K562 (cell line): ENCODE measurements around the gene MLIP. TPM values are rescaled to one million over a fixed set of nuclear protein-coding genes. Genes with fewer than 3 reads are reported as not detected.

Source experiments
- ATAC-seq: fragments of 200-7000 bp; cut with Tn5 transposase; 3 replicates; pipeline ENCODE4 v1.9.1; 2020; ENCODE audit warnings: moderate library complexity
- BruUV-seq: library from RNA; stranded (reverse); fragments of 400-500 nt; replicated peaks from 2 replicates; lab custom pipeline; 2021; lab: Mats Ljungman, UMichigan
- CTCF ChIA-PET: fragments of 300-600 bp; formaldehyde crosslinking; extraction: SDS; loops from one replicate; lab custom pipeline; 2021; ENCODE audit warnings: low intra/inter-chr PET ratio; lab: Yijun Ruan, JAX
- POLR2A ChIA-PET: fragments of 300-600, 350-650 bp; sonication (Branson Sonifier 250); formaldehyde crosslinking; extraction: SDS; loops from one replicate; lab custom pipeline; 2021; ENCODE audit warnings: antibody characterized with exemption, inconsistent platforms; lab: Yijun Ruan, JAX
- DNase-seq, 4 experiments: peaks; one replicate each; pipeline versions ENCODE4 v3.0.0 to v3.0.0-alpha.2; 2011 to 2018; ENCODE audit warnings: low spot score in 3 of 4, mixed read lengths in 3 of 4; ENCODE audit errors: extremely low read depth in 1 of 4
- FAIRE-seq: peaks from 2 replicates; lab custom pipeline; 2011; peaks lifted over from hg19 to GRCh38; lab: Jason Lieb, UNC
- H2AFZ ChIP-seq: 2 replicates; pipeline ENCODE4 v1.6.0; 2011; ENCODE audit warnings: low read depth, low read length, control low read depth, inconsistent platforms
- H3K27ac ChIP-seq: fragments of 200-600 bp; 3 replicates; pipeline ENCODE4 v1.8.0; 2011; ENCODE audit warnings: low read depth, mild to moderate bottlenecking, control low read depth, inconsistent platforms, low read length, moderate library complexity, mixed read lengths; ENCODE audit errors: extremely low read depth
- H3K27me3 ChIP-seq, 2 experiments: fragments of 300-600 bp in 1 of 2; 2 replicates in 1 of 2; 3 replicates in 1 of 2; pipeline versions ENCODE4 v1.6.0 to v1.8.0; 2011; ENCODE audit warnings: inconsistent platforms in 2 of 2, low read length in 2 of 2, mild to moderate bottlenecking in 1 of 2, mixed read lengths in 1 of 2, moderate library complexity in 1 of 2; ENCODE audit not compliant: control insufficient read depth in 2 of 2, insufficient read depth in 2 of 2
- H3K36me3 ChIP-seq: fragments of 300-600 bp; 3 replicates; pipeline ENCODE4 v1.8.0; 2011; ENCODE audit warnings: mild to moderate bottlenecking, low read length, inconsistent platforms; ENCODE audit not compliant: control insufficient read depth, insufficient read depth
- H3K4me1 ChIP-seq, 2 experiments: fragments of 200-600 bp in 1 of 2; replicated peaks in 1 of 2; 2 replicates in 1 of 2; 3 replicates in 1 of 2; pipeline versions ENCODE4 v1.5.1 to v1.8.0; 2011; ENCODE audit warnings: inconsistent platforms in 2 of 2, low read length in 2 of 2, mild to moderate bottlenecking in 1 of 2, mixed read lengths in 1 of 2, moderate library complexity in 1 of 2; ENCODE audit not compliant: control insufficient read depth in 2 of 2, insufficient read depth in 2 of 2
- H3K4me2 ChIP-seq: 2 replicates; pipeline ENCODE4 v1.6.1; 2011; ENCODE audit warnings: low read length, control low read depth, inconsistent platforms, mixed read lengths; ENCODE audit not compliant: insufficient read depth
- H3K4me3 ChIP-seq: fragments of 200-600 bp; sonication (generic), shearing (Covaris generic); 2 replicates; pipeline ENCODE4 v1.5.1; 2016; ENCODE audit warnings: control low read depth, inconsistent platforms
- H3K79me2 ChIP-seq: fragments of 200-600 bp; 3 replicates; pipeline ENCODE4 v1.8.0; 2011; ENCODE audit warnings: low read length, inconsistent platforms; ENCODE audit not compliant: control insufficient read depth, insufficient read depth
- H3K9ac ChIP-seq, 2 experiments: 2 replicates each; pipeline versions ENCODE4 v1.6.0 to v1.6.1; 2011; ENCODE audit warnings: low read depth in 2 of 2, low read length in 2 of 2, control low read depth in 1 of 2, inconsistent platforms in 1 of 2, mild to moderate bottlenecking in 1 of 2, mixed read lengths in 1 of 2; ENCODE audit not compliant: insufficient read depth in 1 of 2
- H3K9me1 ChIP-seq: one replicate; pipeline ENCODE4 v1.6.0; 2011; ENCODE audit warnings: inconsistent platforms, mild to moderate bottlenecking, low read length, moderate library complexity; ENCODE audit not compliant: control insufficient read depth, insufficient read depth
- H3K9me3 ChIP-seq: replicated peaks from 2 replicates; pipeline ENCODE4 v1.5.1; 2011; ENCODE audit warnings: low read depth, low read length, inconsistent platforms; ENCODE audit not compliant: control insufficient read depth, insufficient read depth
- H4K20me1 ChIP-seq: replicated peaks from 2 replicates; pipeline ENCODE4 v1.6.1; 2011; ENCODE audit warnings: low read length, inconsistent platforms, mixed read lengths; ENCODE audit not compliant: control insufficient read depth, insufficient read depth
- AFF4 ChIP-seq: sonication (generic); formaldehyde crosslinking; IDR thresholded peaks from 2 replicates; pipeline ENCODE4 v1.8.0; 2023; ENCODE audit warnings: mild to moderate bottlenecking, missing genetic modification reagents
- ETS2 ChIP-seq: IDR thresholded peaks from 2 replicates; pipeline ENCODE4 v1.6.1; 2016; ENCODE audit warnings: borderline replicate concordance, missing genetic modification characterization, mild to moderate bottlenecking, moderate library complexity, missing compliant biosample characterization; ENCODE audit not compliant: poor library complexity, severe bottlenecking
- ETV6 ChIP-seq, 3 experiments: fragments of 150-350 bp in 1 of 3; sonication (generic) in 1 of 3; formaldehyde crosslinking in 1 of 3; IDR thresholded peaks; 2 replicates each; pipeline versions ENCODE4 v1.6.1 to v1.8.0; 2014 to 2022; ENCODE audit warnings: borderline replicate concordance in 2 of 3, low read depth in 2 of 3, antibody characterized with exemption in 1 of 3, low read length in 1 of 3, mild to moderate bottlenecking in 1 of 3, missing genetic modification reagents in 1 of 3
- ZNF174 ChIP-seq: fragments of 250-450 bp; sonication (Bioruptor Pico); IDR thresholded peaks from 2 replicates; pipeline ENCODE4 v1.4.0; 2020; ENCODE audit warnings: mild to moderate bottlenecking
- ZNF282 ChIP-seq: sonication (generic); formaldehyde crosslinking; IDR thresholded peaks from 2 replicates; pipeline ENCODE4 v1.8.1; 2023; ENCODE audit warnings: missing genetic modification reagents
- in situ Hi-C: fragments of 300-500 bp; cut with MboI; formaldehyde crosslinking; loops from 4 replicates; pipeline ENCODE4 v1.15.0; 2018; ENCODE audit warnings: inconsistent platforms, mixed read lengths
- intact Hi-C: fragments of 100-400 bp; cut with micrococcal nuclease; formaldehyde crosslinking; loops from 2 replicates; pipeline ENCODE4 v1.14.2; 2022
- polyA plus RNA-seq, 8 experiments: library from polyadenylated mRNA; depleted of rRNA in 4 of 8; stranded (reverse) in 5 of 8; unstranded in 3 of 8; fragments of >200 nt; fragmentation: Nextera tagmentation in 2 of 8; fragmentation: Illumina TruSeq in 1 of 8; extraction: Ambion mirVana in 2 of 8; extraction: Trizol in 1 of 8; gene quantifications; 2 replicates each; pipeline versions ENCODE4 v1.2.1 to v1.2.3, GENCODE V29; 2011 to 2014; ENCODE audit warnings: inconsistent platforms in 1 of 8, missing spikeins in 1 of 8
- total RNA-seq, 7 experiments: library from RNA; depleted of rRNA in 6 of 7; stranded (reverse); fragments of >200 nt in 6 of 7; fragmentation: Illumina TruSeq in 2 of 7; extraction: Trizol in 2 of 7; gene quantifications; 2 replicates each; pipeline versions ENCODE4 v1.2.1 to v1.2.3, GENCODE V29; 2011 to 2021; ENCODE audit warnings: low replicate concordance in 1 of 7

MLIP gene
- total and polyA plus RNA-seq, 9 of the 15 experiments (the other 6 are each of a cell fraction or from before 2014, with no cell fraction given): not detected

DNA sequence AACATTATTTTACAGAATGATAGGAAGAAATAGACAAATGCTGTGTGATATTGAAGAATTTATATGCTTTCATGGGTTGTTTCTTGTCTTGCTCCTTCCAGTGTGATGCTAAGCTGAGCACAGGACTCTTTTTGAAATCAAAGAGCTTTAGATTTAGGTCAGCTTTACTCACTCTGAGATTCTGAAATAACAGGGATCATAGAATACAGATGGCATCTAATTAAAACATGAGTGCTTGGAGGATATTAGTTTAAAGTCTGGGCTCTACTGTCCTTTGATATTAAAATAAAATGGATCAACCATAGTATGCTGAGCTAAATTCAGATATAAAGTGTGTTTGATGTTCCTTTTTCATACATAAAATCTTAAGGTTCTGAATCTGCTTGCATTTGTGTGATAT, 29.6 kb downstream of the MLIP start:
- no peaks in the 10 kb centered on the region for H3K79me2 ChIP-seq
- H3K36me3 ChIP-seq: no peaks in the 10 kb centered on the region
- no peak for DNase-seq
- H3K9ac ChIP-seq: no peak overlapping the region
- no peak overlapping the region for H3K4me2 ChIP-seq
- H2AFZ ChIP-seq: no peak overlapping the region
- H3K27me3 ChIP-seq: no peaks in the 10 kb centered on the region
- in situ Hi-C loops (no loop called here), intact Hi-C loops (no loop called here)
- peaks cover 2% of the 10 kb centered on the region; the same call in 1 of the 2 replicates for H3K9me3 ChIP-seq
- no peak for TF ChIP-seq ZNF282 (CRISPR knock-in tag)
- TF ChIP-seq ZNF174 (CRISPR knock-in tag): no peak
- no peak for TF ChIP-seq ETV6 (IDR thresholded peaks at IDR 0.05; ENCODE audit: borderline replicate concordance in 1 of 2, low read depth in 2 of 2, low read length in 1 of 2)
- no peak for TF ChIP-seq ETV6 (CRISPR knock-in tag; IDR thresholded peaks at IDR 0.05; ENCODE audit: borderline replicate concordance)
- TF ChIP-seq AFF4 (CRISPR knock-in tag): no peak
- no peak for TF ChIP-seq ETS2 (tag)
- H3K4me1 ChIP-seq: no peaks in the 10 kb centered on the region
- no peak for FAIRE-seq
- no peak overlapping the region for H3K4me3 ChIP-seq
- no peak for ATAC-seq
- no TSS peak for BruUV-seq
- ChIA-PET POLR2A (no interaction called here), CTCF (no interaction called here)
- no peak overlapping the region for H3K27ac ChIP-seq
- H3K9me1 ChIP-seq: no peaks in the 10 kb centered on the region
- no peaks in the 10 kb centered on the region for H4K20me1 ChIP-seq
